CD4-positive, alpha-beta T cell treated with Interferon alpha-2 for 1 hour (primary cell): ENCODE results near the gene CEACAM18.

Experiments used
- DNase-seq, 2 donors: peaks; one replicate each; pipeline ENCODE4 v3.0.0-alpha.2; 2020 to 2022

CEACAM18 gene

GRCh38 chr19:51539821-51540366, 61.6 kb downstream of the CEACAM18 start:
- no peak for DNase-seq
